BLaER1 (cell line): ENCODE measurements around the gene GNS.

Source experiments
- H3K27ac ChIP-seq: shearing (Covaris generic); formaldehyde crosslinking; 2 replicates; pipeline ENCODE4 v1.8.1; 2022
- H3K27me3 ChIP-seq: shearing (Covaris generic); formaldehyde crosslinking; 2 replicates; pipeline ENCODE4 v1.8.1; 2022
- H3K36me3 ChIP-seq: shearing (Covaris generic); formaldehyde crosslinking; 2 replicates; pipeline ENCODE4 v1.8.1; 2022
- H3K4me1 ChIP-seq: shearing (Covaris generic); formaldehyde crosslinking; 2 replicates; pipeline ENCODE4 v1.8.1; 2022
- H3K4me2 ChIP-seq: shearing (Covaris generic); formaldehyde crosslinking; 2 replicates; pipeline ENCODE4 v1.8.1; 2022
- H3K4me3 ChIP-seq: shearing (Covaris generic); formaldehyde crosslinking; 2 replicates; pipeline ENCODE4 v1.8.1; 2022
- H3K9ac ChIP-seq: shearing (Covaris generic); formaldehyde crosslinking; 2 replicates; pipeline ENCODE4 v1.8.1; 2022
- H3K9me3 ChIP-seq: shearing (Covaris generic); formaldehyde crosslinking; 2 replicates; pipeline ENCODE4 v1.8.1; 2022
- H4K20me1 ChIP-seq: shearing (Covaris generic); formaldehyde crosslinking; 2 replicates; pipeline ENCODE4 v1.8.1; 2022
- Cebpa-rat ChIP-seq: shearing (Covaris generic); IDR thresholded peaks from 2 replicates; pipeline ENCODE4 v1.8.1; 2022

The GNS gene

DNA sequence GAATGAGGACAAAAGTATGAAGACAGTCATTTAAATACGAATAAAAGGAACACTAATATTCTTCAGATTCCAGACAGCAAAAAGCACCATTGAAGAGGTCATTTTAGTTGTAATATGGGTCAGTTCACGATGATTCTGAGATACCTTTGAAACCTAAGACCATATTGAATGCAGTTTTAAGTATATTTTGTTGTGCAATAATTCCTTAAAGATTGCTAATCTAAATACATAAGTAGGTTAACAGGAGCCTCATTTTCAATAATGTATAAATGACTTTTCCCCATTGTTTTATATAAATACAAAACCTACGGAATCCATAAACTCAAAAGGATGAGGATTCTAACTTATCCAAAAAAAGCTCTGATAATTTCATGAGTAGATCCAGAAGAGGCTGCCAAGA is 5.8 kb downstream of the GNS start:
- Histone ChIP-seq H3K4me1 (peaks cover 27% of the 10 kb centered on the region), H3K9ac (no peak overlapping the region), H3K27me3 (no peaks in the 10 kb centered on the region), H4K20me1 (peaks cover 8% of the 10 kb centered on the region; the same call in 1 of the 2 replicates), H3K36me3 (peaks cover 40% of the 10 kb centered on the region), H3K27ac (no peak overlapping the region), H3K4me2 (no peak overlapping the region), H3K9me3 (no peaks in the 10 kb centered on the region), H3K4me3 (no peak overlapping the region)
- no peak for TF ChIP-seq Cebpa-rat

DNA sequence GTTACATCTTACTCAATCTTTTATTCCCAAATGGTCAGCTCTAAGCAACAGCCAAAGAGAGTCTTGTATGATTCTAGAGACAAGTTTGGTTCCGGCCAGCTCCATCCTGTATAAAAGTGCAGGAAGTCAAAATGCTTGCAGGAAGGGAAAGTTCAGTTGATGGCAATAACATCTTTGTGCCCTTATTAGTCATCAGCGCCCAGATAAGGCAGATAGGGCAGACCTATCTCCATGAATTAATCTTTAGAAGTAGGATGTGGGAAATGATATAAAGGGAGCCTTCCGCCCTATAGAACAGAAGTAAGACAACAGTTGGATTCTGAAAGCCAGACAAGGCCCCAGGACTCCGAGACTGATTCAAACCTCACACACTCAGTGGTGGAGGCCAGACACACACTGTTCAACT is 6.4 kb downstream of the GNS start:
- TF ChIP-seq Cebpa-rat, result no peak
- H3K9me3 ChIP-seq, result no peaks in the 10 kb centered on the region
- H4K20me1 ChIP-seq, result peaks cover 8% of the 10 kb centered on the region; the same call in 1 of the 2 replicates
- no peak overlapping the region for H3K27ac ChIP-seq
- H3K4me1 ChIP-seq, result peaks cover 21% of the 10 kb centered on the region
- H3K27me3 ChIP-seq, result no peaks in the 10 kb centered on the region
- H3K36me3 ChIP-seq, result peaks cover 46% of the 10 kb centered on the region
- H3K9ac ChIP-seq, result no peak overlapping the region
- H3K4me2 ChIP-seq, result no peak overlapping the region
- no peak overlapping the region for H3K4me3 ChIP-seq

DNA sequence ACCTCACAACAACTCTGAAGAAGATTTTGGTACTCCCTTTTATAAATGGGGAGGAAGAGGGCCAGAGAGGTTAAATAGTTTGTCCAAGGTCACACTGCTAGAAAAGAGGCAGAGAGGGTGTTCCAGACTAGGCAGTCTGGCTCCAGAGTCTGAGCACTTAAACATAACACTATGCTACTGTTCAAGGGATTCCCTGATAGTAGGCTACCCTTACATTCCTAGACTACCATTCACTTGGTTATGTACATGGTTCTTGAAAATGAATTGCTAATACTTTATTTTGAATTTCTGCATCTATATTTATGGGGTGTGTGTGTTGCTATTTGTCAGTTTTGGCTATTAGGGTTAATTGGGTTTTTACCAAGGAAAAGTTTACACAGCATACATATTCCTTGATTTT is 7.2 kb downstream of the GNS start:
- no peaks in the 10 kb centered on the region for H3K9me3 ChIP-seq
- H3K4me2 ChIP-seq, result no peak overlapping the region
- no peaks in the 10 kb centered on the region for H3K27me3 ChIP-seq
- no peak for TF ChIP-seq Cebpa-rat
- H3K27ac ChIP-seq, result no peak overlapping the region
- H3K9ac ChIP-seq, result no peak overlapping the region
- peaks cover 17% of the 10 kb centered on the region for H3K4me1 ChIP-seq
- peaks cover 53% of the 10 kb centered on the region for H3K36me3 ChIP-seq
- H3K4me3 ChIP-seq, result no peak overlapping the region
- H4K20me1 ChIP-seq, result peaks cover 8% of the 10 kb centered on the region; the same call in 1 of the 2 replicates

DNA sequence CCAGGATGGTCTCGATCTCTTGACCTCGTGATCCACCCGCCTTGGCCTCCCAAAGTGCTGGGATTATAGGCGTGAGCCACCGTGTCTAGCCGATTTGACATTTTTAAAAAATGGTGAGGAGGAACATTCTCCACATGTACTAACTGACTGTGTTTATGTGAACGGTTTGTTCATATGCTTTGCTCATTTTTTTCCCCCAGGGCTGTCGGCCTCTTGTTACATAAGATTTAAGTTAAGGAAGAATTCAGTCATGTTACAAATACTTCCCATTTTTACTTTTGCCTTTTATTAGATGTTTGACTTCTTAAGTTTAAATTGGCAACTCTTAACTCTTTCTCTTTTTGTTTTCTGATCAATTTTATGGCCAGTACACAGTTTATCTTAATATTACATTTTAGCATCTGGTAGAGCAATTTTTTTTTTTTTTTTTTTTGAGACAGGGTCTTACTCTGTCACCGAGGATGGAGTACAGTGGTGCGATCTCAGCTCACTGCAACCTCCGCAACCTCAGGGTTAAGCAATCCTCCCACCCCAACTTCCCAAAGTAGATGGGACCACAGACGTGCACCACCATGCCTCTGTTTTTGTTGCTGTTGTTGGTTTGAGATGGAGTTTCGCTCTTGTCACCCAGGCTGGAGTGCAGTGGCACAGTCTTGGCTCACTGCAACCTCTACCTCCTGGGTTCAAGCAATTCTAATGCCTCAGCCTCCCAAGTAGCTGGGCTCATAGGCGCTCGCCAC is 9.6 kb downstream of the GNS start:
- H3K9ac ChIP-seq, result no peak overlapping the region
- TF ChIP-seq Cebpa-rat, result no peak
- H3K36me3 ChIP-seq, result peaks cover 71% of the 10 kb centered on the region
- peaks cover 10% of the 10 kb centered on the region for H3K4me1 ChIP-seq
- peaks cover 7% of the 10 kb centered on the region; the same call in 1 of the 2 replicates for H4K20me1 ChIP-seq
- no peak overlapping the region for H3K4me2 ChIP-seq
- no peaks in the 10 kb centered on the region for H3K27me3 ChIP-seq
- no peak overlapping the region for H3K27ac ChIP-seq
- H3K9me3 ChIP-seq, result no peaks in the 10 kb centered on the region
- no peak overlapping the region for H3K4me3 ChIP-seq

DNA sequence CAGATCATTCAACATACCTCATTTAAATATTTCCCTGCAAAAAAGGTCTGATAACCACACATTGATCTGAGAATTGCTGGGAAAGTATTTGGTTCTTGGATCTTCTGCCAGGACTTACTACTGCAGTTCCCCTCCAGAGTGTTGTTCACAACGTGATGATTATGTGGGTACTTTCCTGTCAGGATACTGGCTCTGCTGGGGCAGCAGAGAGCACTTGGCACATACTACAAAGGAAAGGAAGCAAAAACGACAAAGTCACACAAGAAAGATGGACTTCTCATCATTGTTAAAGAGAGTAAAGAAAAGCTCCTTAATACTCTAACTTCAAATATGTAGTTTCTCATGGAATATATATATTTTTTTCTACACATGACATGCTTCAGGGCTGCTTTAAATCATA is 11.5 kb downstream of the GNS start:
- H3K4me2 ChIP-seq, result no peak overlapping the region
- H3K4me3 ChIP-seq, result no peak overlapping the region
- no peak for TF ChIP-seq Cebpa-rat
- H3K27ac ChIP-seq, result no peak overlapping the region
- no peaks in the 10 kb centered on the region for H3K9me3 ChIP-seq
- no peaks in the 10 kb centered on the region for H4K20me1 ChIP-seq
- no peak overlapping the region for H3K9ac ChIP-seq
- no peaks in the 10 kb centered on the region for H3K4me1 ChIP-seq
- peaks cover 86% of the 10 kb centered on the region for H3K36me3 ChIP-seq
- H3K27me3 ChIP-seq, result no peaks in the 10 kb centered on the region

DNA sequence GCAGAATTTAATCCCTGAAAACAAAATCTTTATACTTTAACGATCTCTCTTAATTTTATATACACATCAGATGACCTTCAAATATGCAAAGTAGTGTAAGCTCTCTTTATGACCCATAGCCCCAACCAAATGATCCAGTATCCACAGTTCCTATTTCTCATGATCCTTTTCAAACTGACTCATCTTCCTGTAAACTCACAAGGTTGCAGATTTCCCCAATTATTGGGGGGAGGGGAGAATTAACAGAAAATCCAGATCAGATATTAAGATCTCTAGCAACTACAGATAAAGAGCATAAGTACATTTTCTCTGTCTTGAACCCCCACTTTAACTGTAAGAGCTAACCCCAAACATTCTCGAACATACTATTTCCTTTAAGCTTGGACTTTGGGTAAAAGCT is 12.5 kb downstream of the GNS start:
- H3K27ac ChIP-seq, result no peak overlapping the region
- no peaks in the 10 kb centered on the region for H4K20me1 ChIP-seq
- no peaks in the 10 kb centered on the region for H3K27me3 ChIP-seq
- no peak overlapping the region for H3K9ac ChIP-seq
- no peaks in the 10 kb centered on the region for H3K4me1 ChIP-seq
- no peak overlapping the region for H3K4me3 ChIP-seq
- H3K36me3 ChIP-seq, result peaks cover 85% of the 10 kb centered on the region
- no peak overlapping the region for H3K4me2 ChIP-seq
- no peak for TF ChIP-seq Cebpa-rat
- H3K9me3 ChIP-seq, result no peaks in the 10 kb centered on the region

DNA sequence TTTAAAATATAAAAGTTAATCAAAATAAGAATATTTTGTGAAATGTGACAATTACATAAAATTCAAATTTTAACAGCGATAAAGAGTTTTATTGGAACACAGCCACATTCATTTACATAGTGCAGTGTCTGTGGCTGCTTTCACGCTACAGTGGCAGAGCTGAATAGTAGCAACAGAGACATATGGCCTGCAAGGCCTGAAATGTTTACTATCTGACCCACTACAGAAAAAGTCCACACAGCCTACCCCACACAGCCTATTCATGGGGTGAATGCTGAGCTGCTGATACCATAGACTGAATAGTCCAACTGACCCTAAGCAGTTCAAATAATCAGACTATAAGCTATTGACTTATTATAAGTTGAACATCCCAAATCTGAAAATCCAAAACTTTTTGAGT is 13.2 kb downstream of the GNS start:
- Histone ChIP-seq H3K4me1 (no peaks in the 10 kb centered on the region), H3K27me3 (no peaks in the 10 kb centered on the region), H3K9me3 (no peaks in the 10 kb centered on the region), H3K27ac (no peak overlapping the region), H3K4me3 (no peak overlapping the region), H3K4me2 (no peak overlapping the region), H3K9ac (no peak overlapping the region), H3K36me3 (peaks cover 85% of the 10 kb centered on the region), H4K20me1 (no peaks in the 10 kb centered on the region)
- no peak for TF ChIP-seq Cebpa-rat

DNA sequence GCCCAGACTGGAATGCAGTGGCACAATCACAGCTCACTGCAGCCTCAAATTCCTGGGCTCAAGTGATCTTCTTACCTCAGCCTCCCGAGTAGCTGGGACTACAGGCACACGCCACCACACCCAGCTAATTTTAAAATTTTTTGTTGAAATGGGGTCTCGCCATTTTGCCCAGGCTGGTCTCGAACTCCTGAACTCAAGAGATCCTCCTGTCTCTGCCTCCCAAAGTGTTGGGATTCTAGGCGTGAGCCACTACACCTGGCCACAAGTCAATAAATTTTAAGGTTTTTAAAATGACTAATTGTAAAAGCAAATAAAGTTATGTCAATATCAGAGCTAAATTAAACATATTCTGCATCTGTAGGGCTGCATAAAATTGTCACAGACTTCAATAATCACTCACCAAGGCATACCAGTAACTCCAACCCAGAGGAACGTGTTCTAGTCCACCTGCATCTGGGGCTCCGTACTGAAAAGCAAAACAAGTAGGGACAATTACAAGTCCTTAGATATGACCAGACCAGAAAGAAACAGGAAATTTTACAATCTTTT is 13.9 kb downstream of the GNS start:
- H3K4me1 ChIP-seq, result no peaks in the 10 kb centered on the region
- no peaks in the 10 kb centered on the region for H3K9me3 ChIP-seq
- no peak overlapping the region for H3K4me3 ChIP-seq
- H3K4me2 ChIP-seq, result no peak overlapping the region
- H4K20me1 ChIP-seq, result no peaks in the 10 kb centered on the region
- peaks cover 83% of the 10 kb centered on the region for H3K36me3 ChIP-seq
- H3K9ac ChIP-seq, result no peak overlapping the region
- H3K27ac ChIP-seq, result no peak overlapping the region
- no peak for TF ChIP-seq Cebpa-rat
- no peaks in the 10 kb centered on the region for H3K27me3 ChIP-seq

DNA sequence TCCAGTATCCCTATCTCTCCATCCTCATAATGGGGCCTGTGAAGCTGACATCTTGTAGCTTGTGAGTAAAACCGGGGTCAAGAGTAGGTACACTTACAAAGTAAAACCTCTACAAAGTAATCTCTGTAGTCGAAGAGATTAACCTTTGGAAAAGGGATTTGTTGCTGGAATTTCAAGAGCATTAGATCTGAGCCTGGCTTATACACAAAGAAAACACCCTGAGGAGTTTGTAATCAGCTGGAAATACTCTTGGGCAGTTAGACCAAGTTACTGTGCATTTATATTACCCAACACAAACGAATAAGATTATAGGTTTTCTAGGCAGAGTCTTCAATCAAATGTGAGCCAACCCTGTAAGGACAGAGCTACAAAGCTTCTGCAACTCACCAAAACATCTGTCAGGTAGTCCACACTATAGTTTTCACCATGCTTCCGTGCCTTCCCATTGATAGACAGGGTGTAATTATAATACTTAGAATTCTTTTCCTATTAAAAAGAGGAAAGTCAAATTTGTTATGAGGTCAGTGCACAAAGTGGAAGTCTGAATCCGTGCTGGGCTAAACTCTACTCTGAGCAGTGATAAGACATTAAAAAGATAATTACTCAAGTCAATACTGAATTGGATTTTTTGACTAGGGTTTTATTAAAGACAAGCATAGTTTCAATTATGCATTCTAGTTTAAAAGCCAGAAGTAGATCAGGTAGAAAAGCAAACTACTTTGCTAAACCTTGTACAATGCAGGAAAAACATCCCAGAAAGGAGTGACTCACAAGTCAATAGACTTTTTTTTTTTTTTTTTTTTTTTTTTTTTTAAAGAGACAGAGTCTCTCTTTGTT is 14.6 kb downstream of the GNS start:
- no peaks in the 10 kb centered on the region for H3K9me3 ChIP-seq
- no peaks in the 10 kb centered on the region for H3K27me3 ChIP-seq
- H3K4me2 ChIP-seq, result no peak overlapping the region
- no peak overlapping the region for H3K27ac ChIP-seq
- H3K4me3 ChIP-seq, result no peak overlapping the region
- peaks cover 83% of the 10 kb centered on the region for H3K36me3 ChIP-seq
- no peak overlapping the region for H3K9ac ChIP-seq
- no peaks in the 10 kb centered on the region for H3K4me1 ChIP-seq
- no peaks in the 10 kb centered on the region for H4K20me1 ChIP-seq
- TF ChIP-seq Cebpa-rat, result no peak

DNA sequence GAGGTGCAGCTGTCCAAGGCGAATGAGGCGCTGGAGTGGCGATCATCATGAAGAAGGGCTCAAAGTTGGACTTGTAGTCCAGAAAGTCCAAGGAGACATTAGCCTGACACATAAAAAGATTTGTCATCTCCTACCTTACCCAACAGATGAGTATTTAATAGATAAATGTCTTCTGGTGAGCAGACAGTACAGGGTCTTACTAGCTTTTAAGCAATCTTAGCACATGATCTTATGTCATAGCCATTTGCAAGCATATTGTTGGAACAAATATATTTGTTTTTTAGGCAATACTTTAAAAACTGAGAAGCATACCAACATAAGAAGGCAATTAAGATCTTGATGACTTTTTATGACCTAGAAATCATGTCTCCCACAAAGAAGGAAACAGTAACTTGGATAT is 16.0 kb downstream of the GNS start:
- Histone ChIP-seq H3K9me3 (no peaks in the 10 kb centered on the region), H3K9ac (no peak overlapping the region), H3K4me1 (no peaks in the 10 kb centered on the region), H3K27ac (no peak overlapping the region), H3K4me3 (no peak overlapping the region), H3K27me3 (no peaks in the 10 kb centered on the region), H4K20me1 (no peaks in the 10 kb centered on the region), H3K4me2 (no peak overlapping the region), H3K36me3 (peaks cover 89% of the 10 kb centered on the region)
- TF ChIP-seq Cebpa-rat, result no peak
